K562 (cell line): Measurements from ENCODE around the gene RUNDC3A. TPM values are rescaled to one million over a fixed set of nuclear protein-coding genes. Genes with fewer than 3 reads are reported as not detected.

Experiments used
- ARNT ChIP-seq, 2 experiments: fragments of 450-650 bp; IDR thresholded peaks; 2 replicates each; pipeline ENCODE4 v1.6.1; 2016; ENCODE audit warnings: mild to moderate bottlenecking in 1 of 2
- CTBP1 ChIP-seq: fragments of 450-650 bp; IDR thresholded peaks from 2 replicates; pipeline ENCODE4 v1.6.1; 2016; ENCODE audit warnings: borderline replicate concordance
- CTCFL ChIP-seq: IDR thresholded peaks from 2 replicates; pipeline ENCODE4 v1.6.1; 2011; ENCODE audit warnings: borderline replicate concordance, low read depth, mild to moderate bottlenecking, moderate library complexity, low read length; ENCODE audit not compliant: insufficient read depth, poor library complexity, severe bottlenecking
- DLX4 ChIP-seq: fragments of 250-450 bp; sonication (Bioruptor Pico); IDR thresholded peaks from 2 replicates; pipeline ENCODE4 v1.6.1; 2021; ENCODE audit warnings: mild to moderate bottlenecking
- EHMT2 ChIP-seq: fragments of 450-650 bp; IDR thresholded peaks from 2 replicates; pipeline ENCODE4 v1.6.1; 2018; ENCODE audit warnings: antibody characterized with exemption
- FIP1L1 ChIP-seq: fragments of 200-400 bp; formaldehyde crosslinking; IDR thresholded peaks from 2 replicates; pipeline ENCODE4 v1.6.1; 2018; ENCODE audit warnings: mild to moderate bottlenecking, low read depth, low read length; ENCODE audit not compliant: poor library complexity, severe bottlenecking
- ILF3 ChIP-seq: fragments of 450-650 bp; IDR thresholded peaks from 2 replicates; pipeline ENCODE4 v1.6.1; 2018; ENCODE audit warnings: antibody characterized with exemption, mild to moderate bottlenecking, moderate library complexity, borderline replicate concordance
- KDM1A ChIP-seq, 2 experiments: fragments of 450-650 bp; IDR thresholded peaks; 2 replicates each; pipeline ENCODE4 v1.6.1; 2016; ENCODE audit warnings: mild to moderate bottlenecking in 2 of 2
- MAX ChIP-seq: sonication (generic); formaldehyde crosslinking; IDR thresholded peaks from 2 replicates; pipeline ENCODE4 v1.9.0; 2022; ENCODE audit warnings: mild to moderate bottlenecking, missing genetic modification reagents
- MYNN ChIP-seq, 2 experiments: sonication (generic); formaldehyde crosslinking in 1 of 2; IDR thresholded peaks; 2 replicates each; pipeline versions ENCODE4 v1.5.0 to v1.6.1; 2016 to 2020; ENCODE audit warnings: antibody characterized with exemption in 1 of 2, missing genetic modification reagents in 1 of 2
- PATZ1 ChIP-seq: fragments of 250-450 bp; sonication (Bioruptor Pico); IDR thresholded peaks from 2 replicates; pipeline ENCODE4 v1.5.0; 2020; ENCODE audit warnings: mild to moderate bottlenecking, borderline replicate concordance
- PHF8 ChIP-seq: fragments of 200-600 bp; sonication (generic); IDR thresholded peaks from 2 replicates; pipeline ENCODE4 v1.6.1; 2012; ENCODE audit warnings: mixed run types, mild to moderate bottlenecking, inconsistent platforms, low read length, moderate library complexity, borderline replicate concordance
- POLR3G ChIP-seq: IDR thresholded peaks from 2 replicates; pipeline ENCODE4 v1.6.1; 2011; ENCODE audit not compliant: insufficient read length, insufficient replicate concordance; ENCODE audit errors: extremely low read depth
- RUNX1 ChIP-seq: sonication (generic); IDR thresholded peaks from 2 replicates; pipeline ENCODE4 v1.6.1; 2016; ENCODE audit warnings: antibody characterized with exemption, low read depth
- SIN3A ChIP-seq, 2 experiments: fragments of 150-350 bp in 1 of 2; IDR thresholded peaks; 2 replicates each; pipeline ENCODE4 v1.6.1; 2011 to 2016; ENCODE audit warnings: borderline replicate concordance in 2 of 2, low read depth in 2 of 2, low read length in 2 of 2, mild to moderate bottlenecking in 2 of 2, moderate library complexity in 2 of 2; ENCODE audit not compliant: control insufficient read depth in 1 of 2
- SIN3B ChIP-seq: fragments of 450-650 bp; IDR thresholded peaks from 2 replicates; pipeline ENCODE4 v1.6.1; 2017; ENCODE audit warnings: low read depth, mild to moderate bottlenecking, moderate library complexity
- ZBTB12 ChIP-seq: fragments of 250-450 bp; sonication (Bioruptor Pico); IDR thresholded peaks from 2 replicates; pipeline ENCODE4 v1.4.0; 2020
- ZC3H11A ChIP-seq: IDR thresholded peaks from 2 replicates; pipeline ENCODE4 v1.6.1; 2012; ENCODE audit warnings: low read depth, low read length, improper control_type of control experiment
- ZC3H4 ChIP-seq: sonication (generic); formaldehyde crosslinking; IDR thresholded peaks from 2 replicates; pipeline ENCODE4 v1.9.0; 2021; ENCODE audit warnings: missing genetic modification reagents, borderline replicate concordance
- ZFP30 ChIP-seq: fragments of 250-450 bp; sonication (Bioruptor Pico); IDR thresholded peaks from 2 replicates; pipeline ENCODE4 v1.8.0; 2022; ENCODE audit warnings: moderate library complexity, mild to moderate bottlenecking, inconsistent platforms, borderline replicate concordance
- ZNF274 ChIP-seq: IDR thresholded peaks from 2 replicates; pipeline ENCODE4 v1.6.1; 2011; ENCODE audit warnings: low read depth, mild to moderate bottlenecking, low read length, moderate library complexity, borderline replicate concordance
- polyA plus RNA-seq, 8 experiments: library from polyadenylated mRNA; depleted of rRNA in 4 of 8; stranded (reverse) in 5 of 8; unstranded in 3 of 8; fragments of >200 nt; fragmentation: Nextera tagmentation in 2 of 8; fragmentation: Illumina TruSeq in 1 of 8; extraction: Ambion mirVana in 2 of 8; extraction: Trizol in 1 of 8; gene quantifications; 2 replicates each; pipeline versions ENCODE4 v1.2.1 to v1.2.3, GENCODE V29; 2011 to 2014; ENCODE audit warnings: inconsistent platforms in 1 of 8, missing spikeins in 1 of 8
- total RNA-seq, 7 experiments: library from RNA; depleted of rRNA in 6 of 7; stranded (reverse); fragments of >200 nt in 6 of 7; fragmentation: Illumina TruSeq in 2 of 7; extraction: Trizol in 2 of 7; gene quantifications; 2 replicates each; pipeline versions ENCODE4 v1.2.1 to v1.2.3, GENCODE V29; 2011 to 2021; ENCODE audit warnings: low replicate concordance in 1 of 7

RUNDC3A gene
- total and polyA plus RNA-seq, 9 of the 15 experiments (the other 6 are each of a cell fraction or from before 2014, with no cell fraction given), result not detected

- TF ChIP-seq ZC3H11A, result no peak
- TF ChIP-seq MAX (CRISPR knock-in tag), result peak; percentile 32; the same call in 1 of the 2 replicates
- no peak for TF ChIP-seq ZNF274
- no peak for TF ChIP-seq MYNN (IDR thresholded peaks at IDR 0.05)
- TF ChIP-seq MYNN (CRISPR knock-in tag; IDR thresholded peaks at IDR 0.05), result no peak
- no peak for TF ChIP-seq ARNT (IDR thresholded peaks at IDR 0.05)
- peak; percentile 38; the same call in 1 of the 2 replicates for TF ChIP-seq CTBP1
- TF ChIP-seq RUNX1, result no peak
- TF ChIP-seq SIN3B, result no peak
- TF ChIP-seq DLX4, result no peak
- TF ChIP-seq ZC3H4 (CRISPR knock-in tag), result peak; percentile 48; the same call in 1 of the 2 replicates
- no peak for TF ChIP-seq PATZ1 (CRISPR knock-in tag)
- no peak for TF ChIP-seq EHMT2
- no peak for TF ChIP-seq KDM1A (IDR thresholded peaks at IDR 0.05)
- TF ChIP-seq FIP1L1, result no peak
- TF ChIP-seq POLR3G, result no peak
- no peak for TF ChIP-seq ZFP30 (CRISPR knock-in tag)
- TF ChIP-seq ZBTB12, result no peak
- TF ChIP-seq CTCFL, result no peak
- no peak for TF ChIP-seq PHF8
- no peak for TF ChIP-seq SIN3A (IDR thresholded peaks at IDR 0.05; ENCODE audit: borderline replicate concordance in 2 of 2, control insufficient read depth in 1 of 2, low read depth in 2 of 2, low read length in 2 of 2)
- TF ChIP-seq ILF3, result no peak
Measured at GRCh38 chr17:44350733-44351226, 42.4 kb downstream of the RUNDC3A start (continued).
